DMS 273 treated with DMSO at 0.1 percent for 48 hours (cell line): ENCODE results near the gene TIMM10B.

Source experiments
- DNase-seq: peaks from one replicate; lab custom pipeline; 2025; lab: John Stamatoyannopoulos, UW

The TIMM10B gene

GRCh38 chr11:6481012-6481923 is at the start of gene TIMM10B, which contains the start of gene ARFIP2:
Gene TIMM10B (plus strand): TSS chr11:6481501. CDS start chr11:6481517, 16 bp downstream.
Gene ARFIP2 (minus strand): TSS chr11:6481331. CDS start chr11:6480421, 910 bp downstream.
- peak; percentile 87 for DNase-seq

- DNase-seq: no peak
Measured at GRCh38 chr11:6431861-6432260, 49.4 kb upstream of the TIMM10B start.

GRCh38 chr11:6433998-6434660 is 47.2 kb upstream of the TIMM10B start:
- no peak for DNase-seq

- no peak for DNase-seq
Measured at GRCh38 chr11:6437423-6437822, 43.9 kb upstream of the TIMM10B start.

- no peak for DNase-seq
Measured at GRCh38 chr11:6437993-6438392, 43.3 kb upstream of the TIMM10B start.

GRCh38 chr11:6438979-6439571 is 42.2 kb upstream of the TIMM10B start:
- DNase-seq: no peak

GRCh38 chr11:6440906-6441358 is 40.4 kb upstream of the TIMM10B start, which contains the start of gene HPX:
Gene HPX (minus strand): TSS chr11:6440987. CDS start chr11:6440963, 24 bp downstream.
- DNase-seq: no peak

GRCh38 chr11:6442441-6442840 is 38.9 kb upstream of the TIMM10B start:
- no peak for DNase-seq

GRCh38 chr11:6443269-6444003 is 37.9 kb upstream of the TIMM10B start:
- no peak for DNase-seq

GRCh38 chr11:6448574-6448973 is 32.7 kb upstream of the TIMM10B start:
- no peak for DNase-seq

- DNase-seq: no peak
Measured at GRCh38 chr11:6452219-6452618, 29.1 kb upstream of the TIMM10B start.

- DNase-seq: no peak
Measured at GRCh38 chr11:6453152-6453551, 28.1 kb upstream of the TIMM10B start.

GRCh38 chr11:6455070-6455469 is 26.2 kb upstream of the TIMM10B start:
- DNase-seq: no peak

- no peak for DNase-seq
Measured at GRCh38 chr11:6456361-6457073, 24.8 kb upstream of the TIMM10B start.

- no peak for DNase-seq
Measured at GRCh38 chr11:6457581-6458320, 23.6 kb upstream of the TIMM10B start.

- no peak for DNase-seq
Measured at GRCh38 chr11:6458352-6459098, 22.8 kb upstream of the TIMM10B start.

- no peak for DNase-seq
Measured at GRCh38 chr11:6459099-6459450, 22.2 kb upstream of the TIMM10B start.

GRCh38 chr11:6468712-6469495 is 12.4 kb upstream of the TIMM10B start:
- no peak for DNase-seq

- no peak for DNase-seq
Measured at GRCh38 chr11:6469599-6469998, 11.7 kb upstream of the TIMM10B start.
